K562 (cell line): Measurements from ENCODE around the gene DGCR6L. TPM values are rescaled to one million over a fixed set of nuclear protein-coding genes. Genes with fewer than 3 reads are reported as not detected.

Source experiments
- CBX2 ChIP-seq: fragments of 200-600 bp; sonication (generic); IDR thresholded peaks from one replicate; pipeline ENCODE4 v1.6.1; 2012; ENCODE audit warnings: mild to moderate bottlenecking, low read length, inconsistent platforms; ENCODE audit not compliant: insufficient read depth, poor library complexity, severe bottlenecking
- E4F1 ChIP-seq: fragments of 250-450 bp; sonication (Bioruptor Pico); IDR thresholded peaks from 2 replicates; pipeline ENCODE4 v1.5.0; 2021; ENCODE audit warnings: mild to moderate bottlenecking, borderline replicate concordance
- GATA2 ChIP-seq: sonication (generic); formaldehyde crosslinking; IDR thresholded peaks from 2 replicates; pipeline ENCODE4 v1.4.0; 2020; ENCODE audit warnings: mild to moderate bottlenecking, missing genetic modification reagents
- HLTF ChIP-seq: fragments of 450-650 bp; IDR thresholded peaks from 2 replicates; pipeline ENCODE4 v1.6.1; 2016
- NCOA2 ChIP-seq, 2 experiments: fragments of 450-650 bp; IDR thresholded peaks; 2 replicates each; pipeline ENCODE4 v1.6.1; 2018; ENCODE audit warnings: mild to moderate bottlenecking in 2 of 2, moderate library complexity in 1 of 2; ENCODE audit not compliant: partially characterized antibody in 2 of 2
- NEUROD1 ChIP-seq: fragments of 150-350 bp; IDR thresholded peaks from 2 replicates; pipeline ENCODE4 v1.6.1; 2014; ENCODE audit warnings: borderline replicate concordance, low read length, low read depth; ENCODE audit not compliant: partially characterized antibody
- OTX1 ChIP-seq: fragments of 450-650 bp; formaldehyde crosslinking; IDR thresholded peaks from 2 replicates; pipeline ENCODE4 v1.4.0; 2022; ENCODE audit warnings: mild to moderate bottlenecking
- PRPF4 ChIP-seq: fragments of 200-400 bp; formaldehyde crosslinking; IDR thresholded peaks from one replicate; pipeline ENCODE4 v1.6.1; 2017; ENCODE audit warnings: low read length, low read depth, mild to moderate bottlenecking; ENCODE audit not compliant: insufficient read depth, poor library complexity, severe bottlenecking
- RCOR1 ChIP-seq, 2 experiments: IDR thresholded peaks; 2 replicates each; pipeline ENCODE4 v1.6.1; 2012; ENCODE audit warnings: low read depth in 2 of 2, low read length in 2 of 2, borderline replicate concordance in 1 of 2, improper control_type of control experiment in 1 of 2
- TFE3 ChIP-seq: fragments of 450-650 bp; formaldehyde crosslinking; IDR thresholded peaks from 2 replicates; pipeline ENCODE4 v1.4.0; 2020; ENCODE audit warnings: mild to moderate bottlenecking, mixed read lengths
- TRIM28 ChIP-seq: fragments of 450-650 bp; IDR thresholded peaks from 2 replicates; pipeline ENCODE4 v1.6.1; 2017
- XRCC3 ChIP-seq: fragments of 450-650 bp; IDR thresholded peaks from 2 replicates; pipeline ENCODE4 v1.6.1; 2017; ENCODE audit warnings: mild to moderate bottlenecking, moderate library complexity
- ZKSCAN8 ChIP-seq: fragments of 200-800 bp; sonication (Bioruptor generic); IDR thresholded peaks from 2 replicates; pipeline ENCODE4 v1.6.1; 2016; ENCODE audit warnings: missing genetic modification characterization, missing compliant biosample characterization
- ZNF511 ChIP-seq: sonication (generic); formaldehyde crosslinking; IDR thresholded peaks from 2 replicates; pipeline ENCODE4 v1.8.0; 2022; ENCODE audit warnings: mild to moderate bottlenecking, missing genetic modification reagents
- ZNF518B ChIP-seq: fragments of 250-450 bp; sonication (Bioruptor Pico); IDR thresholded peaks from 2 replicates; pipeline ENCODE4 v1.5.0; 2021; ENCODE audit warnings: mild to moderate bottlenecking, moderate library complexity
- ZNF57 ChIP-seq: fragments of 450-650 bp; formaldehyde crosslinking; IDR thresholded peaks from 2 replicates; pipeline ENCODE4 v1.4.0; 2020; ENCODE audit warnings: mild to moderate bottlenecking, moderate library complexity
- polyA plus RNA-seq, 8 experiments: library from polyadenylated mRNA; depleted of rRNA in 4 of 8; stranded (reverse) in 5 of 8; unstranded in 3 of 8; fragments of >200 nt; fragmentation: Nextera tagmentation in 2 of 8; fragmentation: Illumina TruSeq in 1 of 8; extraction: Ambion mirVana in 2 of 8; extraction: Trizol in 1 of 8; gene quantifications; 2 replicates each; pipeline versions ENCODE4 v1.2.1 to v1.2.3, GENCODE V29; 2011 to 2014; ENCODE audit warnings: inconsistent platforms in 1 of 8, missing spikeins in 1 of 8
- total RNA-seq, 7 experiments: library from RNA; depleted of rRNA in 6 of 7; stranded (reverse); fragments of >200 nt in 6 of 7; fragmentation: Illumina TruSeq in 2 of 7; extraction: Trizol in 2 of 7; gene quantifications; 2 replicates each; pipeline versions ENCODE4 v1.2.1 to v1.2.3, GENCODE V29; 2011 to 2021; ENCODE audit warnings: low replicate concordance in 1 of 7

DGCR6L gene
- total and polyA plus RNA-seq, 9 of the 15 experiments (the other 6 are each of a cell fraction or from before 2014, with no cell fraction given), result 3.6 to 151 (median 51.0) TPM

- TF ChIP-seq TRIM28 (no peak), PRPF4 (no peak), ZNF511 (CRISPR knock-in tag) (no peak), ZKSCAN8 (CRISPR knock-in tag) (no peak), HLTF (no peak; the same call in 1 of the 2 replicates), RCOR1 (IDR thresholded peaks at IDR 0.05; ENCODE audit: borderline replicate concordance in 1 of 2, low read depth in 2 of 2, low read length in 2 of 2) (peak; percentile 35 to 92; a peak in 2 of 4 replicates), OTX1 (CRISPR knock-in tag) (peak; percentile 86), GATA2 (CRISPR knock-in tag) (peak; percentile 8; the same call in 1 of the 2 replicates), E4F1 (CRISPR knock-in tag) (peak; percentile 100), CBX2 (no peak), ZNF57 (CRISPR knock-in tag) (peak; percentile 77), NCOA2 (IDR thresholded peaks at IDR 0.05; ENCODE audit: partially characterized antibody in 2 of 2) (no peak), ZNF518B (no peak), TFE3 (CRISPR knock-in tag) (peak; percentile 39), NEUROD1 (peak; percentile 37), XRCC3 (no peak)
These were observed at the start of gene DGCR6L (continued) for GRCh38 chr22:20319745-20320658.
